Measurements from ENCODE around the gene DGKI.

DGKI gene

DNA sequence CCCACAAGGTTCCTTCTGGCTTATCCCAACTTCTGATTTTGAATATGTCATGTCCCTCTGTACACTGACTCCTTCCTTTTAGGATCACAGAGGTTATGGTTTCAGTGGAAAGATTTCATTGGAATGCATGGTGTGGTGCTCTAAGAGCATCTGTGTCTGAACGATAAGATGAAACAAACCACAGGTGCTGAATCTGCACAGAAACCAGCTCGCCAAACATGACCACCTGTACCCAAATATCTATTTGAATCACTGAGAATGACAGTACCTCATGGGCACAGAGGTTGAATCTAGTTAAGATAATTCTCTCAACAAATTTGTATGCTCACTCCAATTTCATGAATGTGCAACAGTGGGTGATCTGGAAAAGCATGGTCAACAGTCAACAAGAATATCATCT is 105.3 kb downstream of the DGKI start:
- no peak for DNase-seq (ENCODE audit: low read depth)
- H3K4me3 ChIP-seq (ENCODE audit: control insufficient read depth, low read depth, low read length), result no peak overlapping the region
- TF ChIP-seq, protein P1, sequence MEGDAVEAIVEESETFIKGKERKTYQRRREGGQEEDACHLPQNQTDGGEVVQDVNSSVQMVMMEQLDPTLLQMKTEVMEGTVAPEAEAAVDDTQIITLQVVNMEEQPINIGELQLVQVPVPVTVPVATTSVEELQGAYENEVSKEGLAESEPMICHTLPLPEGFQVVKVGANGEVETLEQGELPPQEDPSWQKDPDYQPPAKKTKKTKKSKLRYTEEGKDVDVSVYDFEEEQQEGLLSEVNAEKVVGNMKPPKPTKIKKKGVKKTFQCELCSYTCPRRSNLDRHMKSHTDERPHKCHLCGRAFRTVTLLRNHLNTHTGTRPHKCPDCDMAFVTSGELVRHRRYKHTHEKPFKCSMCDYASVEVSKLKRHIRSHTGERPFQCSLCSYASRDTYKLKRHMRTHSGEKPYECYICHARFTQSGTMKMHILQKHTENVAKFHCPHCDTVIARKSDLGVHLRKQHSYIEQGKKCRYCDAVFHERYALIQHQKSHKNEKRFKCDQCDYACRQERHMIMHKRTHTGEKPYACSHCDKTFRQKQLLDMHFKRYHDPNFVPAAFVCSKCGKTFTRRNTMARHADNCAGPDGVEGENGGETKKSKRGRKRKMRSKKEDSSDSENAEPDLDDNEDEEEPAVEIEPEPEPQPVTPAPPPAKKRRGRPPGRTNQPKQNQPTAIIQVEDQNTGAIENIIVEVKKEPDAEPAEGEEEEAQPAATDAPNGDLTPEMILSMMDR (IDR thresholded peaks at IDR 0.05; ENCODE audit: control insufficient read depth, insufficient read depth, low read depth, low read length, missing control alignments), result no peak

DNA sequence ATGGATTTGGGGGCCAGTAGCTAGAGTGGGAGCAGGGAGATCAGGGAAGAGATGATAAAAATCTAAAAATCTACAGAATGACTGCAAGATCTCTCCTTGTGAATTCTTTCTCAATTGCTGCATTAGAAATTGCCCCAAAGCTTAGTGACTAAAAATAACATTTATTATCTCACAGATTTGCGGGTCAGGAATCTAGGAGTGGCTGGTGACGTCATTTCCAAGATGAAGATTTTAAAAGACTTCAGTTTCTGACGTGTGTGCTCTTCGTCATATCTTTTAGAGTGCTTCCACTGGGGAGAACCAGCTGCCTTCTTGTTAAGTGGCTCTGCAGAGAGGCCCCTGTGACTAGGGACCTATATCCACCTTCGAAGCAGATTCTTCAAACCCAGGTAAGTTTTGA is 112.6 kb downstream of the DGKI start:
- no peak for DNase-seq (ENCODE audit: low read depth)
- no peak overlapping the region for H3K4me3 ChIP-seq (ENCODE audit: control insufficient read depth, low read depth, low read length)
- TF ChIP-seq, protein P1 (IDR thresholded peaks at IDR 0.05; ENCODE audit: control insufficient read depth, insufficient read depth, low read depth, low read length, missing control alignments), result no peak

DNA sequence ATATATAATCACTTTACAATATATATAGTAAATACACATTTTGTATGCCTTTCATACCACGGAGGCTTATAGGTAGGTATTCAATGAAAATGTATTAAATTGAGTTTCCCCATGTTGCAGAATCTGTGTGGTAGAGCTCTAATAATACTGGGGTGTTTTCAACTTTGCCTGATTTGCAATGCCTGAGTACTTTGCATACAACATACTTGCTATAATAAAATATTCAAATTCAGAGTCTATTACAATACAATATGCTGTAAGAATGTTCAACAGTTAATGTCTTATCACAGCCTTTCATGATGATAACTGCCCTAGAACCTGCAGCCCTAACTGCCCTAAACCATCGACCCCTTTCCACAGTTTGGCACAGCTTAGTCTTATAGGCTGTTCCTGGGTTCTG is 114.6 kb downstream of the DGKI start:
- TF ChIP-seq, protein P1 (IDR thresholded peaks at IDR 0.05; ENCODE audit: control insufficient read depth, insufficient read depth, low read depth, low read length, missing control alignments), result no peak
- H3K4me3 ChIP-seq (ENCODE audit: control insufficient read depth, low read depth, low read length), result no peak overlapping the region
- DNase-seq (ENCODE audit: low read depth), result no peak

DNA sequence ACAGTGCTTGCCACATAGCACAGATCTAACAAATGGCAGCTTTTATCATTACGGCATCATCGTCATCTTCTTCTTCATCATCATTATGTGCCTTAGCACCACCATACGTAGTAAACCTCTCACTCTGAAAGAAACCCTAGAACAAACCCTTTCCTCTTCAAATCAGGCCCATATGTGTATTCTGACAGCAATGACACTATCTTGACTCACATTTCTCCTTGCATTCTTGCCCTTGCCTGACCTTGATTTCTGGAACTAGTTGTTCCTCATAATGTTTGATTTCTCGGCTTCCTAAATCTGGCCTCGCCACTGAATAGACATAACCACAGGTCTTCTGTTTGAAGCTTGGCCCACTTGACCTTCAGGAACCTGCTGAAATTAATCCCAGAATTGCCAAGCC is 115.3 kb downstream of the DGKI start:
- DNase-seq (ENCODE audit: low read depth), result no peak
- TF ChIP-seq, protein P1 (IDR thresholded peaks at IDR 0.05; ENCODE audit: control insufficient read depth, insufficient read depth, low read depth, low read length, missing control alignments), result no peak

DNA sequence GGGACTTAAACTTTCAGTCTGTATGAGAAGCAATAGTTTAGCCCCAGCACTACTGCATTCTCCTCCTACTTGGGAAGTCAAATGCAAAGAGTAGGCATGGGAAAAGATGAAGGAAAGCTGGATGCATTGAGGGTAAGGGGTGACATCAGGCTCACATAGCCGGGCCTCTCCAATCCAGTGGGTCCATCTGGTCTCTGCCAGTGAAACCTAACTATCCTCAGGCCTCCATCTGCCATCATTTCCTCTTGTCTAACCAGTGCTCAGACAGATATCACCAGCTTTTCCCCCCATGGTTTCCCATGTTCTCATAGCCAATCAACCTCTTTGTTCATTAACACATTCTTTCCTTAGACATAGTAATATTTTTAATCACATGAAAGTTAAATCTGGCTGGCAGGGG is 118.3 kb downstream of the DGKI start:
- DNase-seq (ENCODE audit: low read depth), result no peak
- TF ChIP-seq, protein P1 (IDR thresholded peaks at IDR 0.05; ENCODE audit: control insufficient read depth, insufficient read depth, low read depth, low read length, missing control alignments), result no peak
- H3K4me3 ChIP-seq (ENCODE audit: control insufficient read depth, low read depth, low read length), result no peak overlapping the region

More for the DNA sequence above, 115.3 kb downstream of the DGKI start:
- H3K4me3 ChIP-seq (ENCODE audit: control insufficient read depth, low read depth, low read length), result no peak overlapping the region

DNA sequence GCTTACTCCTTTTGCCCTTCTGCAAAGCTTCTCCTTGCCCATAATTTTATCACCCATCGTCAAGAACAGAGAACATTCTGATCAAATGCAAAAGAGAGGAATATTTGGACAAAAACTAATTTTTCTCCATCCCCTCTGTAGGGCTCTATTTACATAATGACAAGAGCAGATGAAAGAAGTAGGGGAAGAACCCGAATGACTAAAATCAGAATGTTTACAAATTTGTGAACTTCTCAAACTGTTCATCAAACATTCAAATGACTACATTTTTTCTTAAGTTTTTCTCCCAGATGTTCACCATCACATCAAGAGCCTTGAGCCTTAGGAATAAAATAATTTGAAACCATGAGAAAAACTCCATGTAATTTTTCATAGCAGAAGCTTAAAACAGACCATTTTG is 119.4 kb downstream of the DGKI start:
- H3K4me3 ChIP-seq (ENCODE audit: control insufficient read depth, low read depth, low read length), result no peak overlapping the region
- no peak for DNase-seq (ENCODE audit: low read depth)
- TF ChIP-seq, protein P1 (IDR thresholded peaks at IDR 0.05; ENCODE audit: control insufficient read depth, insufficient read depth, low read depth, low read length, missing control alignments), result no peak

DNA sequence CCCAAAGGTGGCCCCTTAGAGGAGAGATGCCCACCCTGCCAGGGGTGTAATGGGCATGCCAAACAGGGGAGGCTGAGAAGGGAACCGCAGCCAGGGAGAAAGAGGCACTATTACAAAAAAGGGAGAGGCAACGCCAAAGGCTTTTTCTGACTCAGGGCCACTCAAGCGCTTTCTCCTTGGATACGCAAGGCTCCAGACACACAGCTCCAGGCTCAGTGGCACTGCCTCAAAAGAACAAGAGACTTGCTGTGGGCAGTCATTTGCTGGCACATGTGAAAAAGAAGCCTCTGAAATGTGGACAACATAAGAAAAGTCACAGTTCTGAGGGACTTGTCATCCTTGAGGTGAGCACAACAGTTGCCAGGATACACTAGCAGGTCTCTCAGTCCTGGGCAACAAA is 128.4 kb downstream of the DGKI start:
- TF ChIP-seq, protein P1 (IDR thresholded peaks at IDR 0.05; ENCODE audit: control insufficient read depth, insufficient read depth, low read depth, low read length, missing control alignments), result no peak
- H3K4me3 ChIP-seq (ENCODE audit: control insufficient read depth, low read depth, low read length), result no peak overlapping the region
- no peak for DNase-seq (ENCODE audit: low read depth)

Measured in AG09309 (cell line).